GM15510 (cell line): ENCODE results near the gene FAM222B.

Experiments
- POLR2A ChIP-seq: IDR thresholded peaks from 3 replicates; pipeline ENCODE4 v1.6.1; 2011; ENCODE audit warnings: borderline replicate concordance; ENCODE audit not compliant: insufficient read length; ENCODE audit errors: extremely low read depth

The FAM222B gene

DNA sequence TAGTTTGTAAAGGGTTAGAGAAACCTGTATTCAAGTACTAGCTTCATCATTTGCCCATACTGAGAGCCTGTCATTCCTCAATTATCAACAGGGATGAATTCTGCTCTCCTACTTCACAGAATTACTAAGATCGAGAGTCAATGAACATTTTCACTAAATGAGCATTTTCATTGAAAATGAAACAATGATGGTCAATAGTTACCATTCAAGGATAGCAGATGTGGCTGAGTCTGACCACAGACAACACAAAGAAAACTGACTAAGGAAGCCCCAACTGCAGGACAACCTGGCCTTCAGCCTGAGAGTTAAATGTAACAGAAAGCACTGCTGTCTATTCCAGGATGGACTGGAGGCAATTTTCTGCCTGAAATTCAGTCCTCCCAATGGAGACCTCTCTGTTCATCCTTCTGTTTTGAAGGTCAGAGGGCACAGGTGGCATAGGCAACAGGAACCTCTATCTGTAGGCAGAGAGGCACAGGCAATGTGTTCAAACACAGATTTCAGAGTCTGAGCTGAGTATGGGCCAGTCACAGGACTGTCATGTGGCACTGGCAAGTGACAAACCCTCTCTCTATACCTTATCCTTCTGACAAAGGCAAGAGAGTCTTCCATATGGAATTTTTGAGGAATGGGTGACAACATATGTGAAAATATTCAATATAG lies 79.3 kb downstream of the FAM222B start:
- TF ChIP-seq POLR2A: no peak

DNA sequence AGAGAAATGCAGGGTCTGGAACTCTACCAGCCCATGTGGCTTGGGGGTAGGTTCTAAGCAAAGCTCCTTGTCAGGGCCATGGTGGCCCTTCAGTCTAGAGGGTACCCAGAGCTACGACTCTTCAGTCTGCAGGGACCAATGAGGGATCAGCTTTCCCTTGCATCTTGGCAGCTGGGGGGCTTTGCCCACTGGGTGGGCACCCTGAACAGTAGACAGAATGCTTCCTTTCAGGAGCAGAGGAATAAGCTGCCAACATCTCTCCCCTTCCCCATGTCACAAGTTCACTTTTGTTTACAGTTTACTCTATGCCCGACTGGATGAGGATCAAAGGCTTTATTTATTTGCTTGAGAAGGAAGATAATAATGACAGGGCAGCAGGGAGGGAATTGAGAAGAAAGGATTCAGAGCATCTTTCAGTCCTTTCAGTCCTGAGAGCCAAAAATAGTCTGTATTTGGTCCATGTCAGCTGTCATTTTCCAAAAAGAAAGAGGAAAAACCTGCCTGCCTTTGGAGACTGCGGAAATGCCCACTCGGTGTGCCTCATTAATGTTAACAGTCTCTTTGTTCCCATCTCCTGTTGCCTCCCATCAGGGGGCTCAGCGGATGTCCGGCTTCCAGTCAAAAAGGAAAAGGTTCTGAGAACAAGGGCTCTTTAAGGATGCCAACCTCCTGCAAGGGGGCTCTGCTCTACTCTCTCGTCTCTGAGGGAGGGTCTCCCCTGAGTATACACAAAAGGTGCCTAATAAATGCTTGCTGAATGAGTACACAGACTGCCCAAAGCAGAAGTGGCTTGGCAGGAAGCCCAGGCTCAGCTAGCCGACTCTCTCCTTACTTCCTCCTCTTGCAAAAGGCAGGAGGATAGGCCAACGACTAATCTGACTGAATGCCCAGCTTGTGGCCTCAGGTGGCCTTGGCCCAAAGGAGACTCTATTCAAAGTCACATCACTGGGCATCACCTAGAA lies 81.7 kb downstream of the FAM222B start:
- TF ChIP-seq POLR2A: no peak

DNA sequence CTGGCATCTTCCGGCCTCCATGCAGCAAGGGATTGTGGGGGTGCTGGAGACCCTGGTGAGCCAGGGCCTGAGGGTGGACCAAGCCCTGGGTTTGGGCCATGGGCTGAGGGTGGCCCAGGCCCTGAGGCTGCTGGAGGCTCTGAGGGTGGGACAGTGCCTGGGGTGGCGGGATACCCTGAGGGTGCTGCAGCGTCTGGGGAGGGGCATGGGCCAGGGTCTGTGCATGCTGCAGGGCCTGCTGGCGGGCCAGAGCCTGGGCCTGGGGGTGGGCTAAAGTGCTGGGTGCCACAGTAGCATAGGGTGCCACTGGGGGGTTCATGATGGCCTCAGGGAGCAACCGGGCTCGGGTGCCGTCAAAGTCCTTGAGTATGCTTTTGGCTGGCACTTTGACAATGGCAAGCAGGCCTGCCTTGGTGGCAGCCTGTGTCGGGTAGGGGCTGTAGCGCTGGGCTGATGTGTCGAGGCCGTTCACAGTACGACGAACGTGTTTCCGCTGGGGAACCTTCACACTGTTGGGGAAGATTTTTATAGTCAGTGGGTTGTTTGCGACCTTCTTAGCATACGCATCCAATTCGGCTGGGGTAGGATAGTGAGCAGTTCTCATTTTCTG lies 83.2 kb downstream of the FAM222B start:
- TF ChIP-seq POLR2A: no peak

DNA sequence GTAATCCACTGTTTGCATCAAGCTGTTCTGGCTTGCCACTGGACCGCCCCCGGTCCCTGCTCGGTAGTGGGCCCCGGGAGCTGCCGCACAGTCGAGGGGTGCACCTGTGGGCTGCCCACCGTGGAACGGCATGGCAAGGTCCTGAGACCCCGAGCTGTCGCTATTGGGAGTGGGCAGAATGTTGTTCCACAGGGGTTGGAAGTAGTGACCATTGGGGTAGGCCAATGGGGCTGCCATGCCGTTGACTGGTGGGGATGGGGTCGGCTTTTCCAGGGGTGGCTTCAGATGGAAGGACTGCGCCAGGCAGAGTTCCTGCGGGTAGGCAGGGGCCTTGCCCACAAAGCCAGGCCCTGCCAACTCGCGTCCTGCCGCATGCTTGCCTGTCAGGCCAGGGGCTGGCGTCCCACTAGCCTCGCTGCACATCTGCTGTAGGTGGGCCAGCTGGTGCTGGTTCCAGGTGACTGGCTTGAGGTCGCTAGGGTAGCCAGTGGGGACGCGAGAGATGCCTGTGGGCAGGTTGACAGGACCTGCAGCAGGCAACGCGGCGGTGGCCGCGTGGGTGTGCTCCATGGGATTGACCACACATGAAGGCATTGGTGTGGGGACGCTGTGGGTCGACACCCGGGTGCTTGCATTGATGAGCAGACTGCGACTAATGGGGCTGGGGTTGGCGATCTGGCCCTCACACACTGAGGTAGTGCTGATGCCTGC lies 84.0 kb downstream of the FAM222B start:
- no peak for TF ChIP-seq POLR2A

DNA sequence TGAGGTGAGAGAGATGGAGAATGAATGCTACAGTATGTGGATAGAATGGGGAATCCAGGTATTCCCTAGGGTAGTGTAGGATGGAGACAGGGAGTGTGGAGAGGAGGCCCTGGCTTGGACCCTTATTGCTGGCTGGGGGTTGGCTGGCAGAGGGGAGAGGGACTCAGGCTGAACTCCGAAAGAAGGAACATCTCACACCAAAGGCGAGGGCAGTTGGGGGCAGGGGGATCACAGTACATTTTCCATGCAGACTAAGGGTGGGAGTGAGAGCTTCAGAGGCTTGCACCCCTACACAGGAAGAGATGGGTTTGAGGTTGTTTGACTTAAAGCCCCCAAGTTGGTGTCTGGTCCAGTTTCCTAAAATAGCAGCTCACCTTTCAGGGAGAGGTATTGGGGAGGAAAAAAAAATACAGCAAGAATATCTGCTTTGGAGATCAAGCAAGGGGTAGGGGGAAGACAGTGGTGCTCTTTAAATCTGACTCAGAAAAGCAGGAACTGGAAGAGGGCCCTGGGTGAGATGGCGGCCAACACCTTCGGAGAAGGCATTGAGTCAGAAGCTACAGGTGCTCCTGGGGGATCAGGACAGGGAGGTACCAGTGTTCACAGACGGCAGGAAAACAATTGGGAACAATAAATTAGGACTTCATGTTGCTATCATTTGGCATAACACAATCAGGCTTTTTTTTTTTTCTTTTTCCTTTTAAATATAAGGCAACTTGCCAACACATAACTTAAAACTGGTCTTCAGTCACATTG lies 86.4 kb downstream of the FAM222B start:
- no peak for TF ChIP-seq POLR2A

DNA sequence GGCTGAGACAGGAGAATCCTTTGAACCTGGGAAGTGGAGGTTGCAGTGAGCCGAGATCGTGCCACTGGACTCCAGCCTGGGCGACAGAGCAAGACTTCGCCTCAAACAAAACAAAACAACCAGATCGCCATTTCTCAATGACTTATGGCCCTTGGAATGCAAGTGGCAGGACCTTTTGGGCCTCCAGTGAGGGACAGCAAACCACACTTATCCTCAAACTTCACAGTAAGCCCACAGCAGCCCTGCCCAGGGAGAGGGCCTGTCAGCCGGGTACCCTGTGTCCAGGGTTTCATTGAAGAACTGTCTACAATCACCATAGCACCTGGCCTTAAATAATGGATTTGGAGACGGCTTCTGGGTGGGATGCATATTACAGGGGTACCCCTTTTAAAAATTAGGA lies 87.1 kb downstream of the FAM222B start:
- no peak for TF ChIP-seq POLR2A

DNA sequence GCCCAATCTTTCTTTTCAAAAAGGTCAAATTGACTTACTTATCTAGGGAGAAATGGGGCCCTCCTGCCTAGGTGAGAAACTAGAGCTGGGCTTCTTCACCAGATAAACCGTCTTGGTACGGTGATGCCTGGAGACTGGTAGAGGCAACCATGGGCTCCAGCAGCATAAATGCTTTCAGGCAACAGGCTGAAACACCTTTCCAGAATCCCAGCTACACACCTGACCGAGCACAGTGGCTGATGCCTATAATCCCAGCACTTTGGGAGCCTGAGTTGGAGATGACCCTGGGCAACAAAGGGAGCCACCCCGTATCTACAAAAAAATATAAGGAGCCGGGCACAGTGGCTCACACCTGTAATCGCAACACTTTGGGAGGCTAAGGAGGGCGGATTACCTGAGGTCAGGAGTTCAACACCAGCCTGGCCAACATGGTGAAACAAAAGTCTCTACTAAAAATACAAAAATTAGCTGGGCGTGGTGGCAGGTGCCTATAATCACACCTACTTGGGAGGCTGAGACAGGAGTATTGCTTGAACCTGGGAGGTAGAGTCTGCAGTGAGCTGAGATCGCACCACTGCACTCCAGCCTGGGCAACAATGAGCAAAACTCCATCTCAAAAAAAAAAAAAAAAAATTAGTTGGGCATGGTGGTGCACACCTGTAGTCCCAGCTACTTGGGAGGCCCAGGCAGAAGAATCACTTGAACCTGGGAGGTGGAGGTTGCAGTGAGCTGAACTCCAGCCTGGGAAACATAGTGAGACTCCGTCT lies 90.8 kb downstream of the FAM222B start:
- TF ChIP-seq POLR2A: no peak

DNA sequence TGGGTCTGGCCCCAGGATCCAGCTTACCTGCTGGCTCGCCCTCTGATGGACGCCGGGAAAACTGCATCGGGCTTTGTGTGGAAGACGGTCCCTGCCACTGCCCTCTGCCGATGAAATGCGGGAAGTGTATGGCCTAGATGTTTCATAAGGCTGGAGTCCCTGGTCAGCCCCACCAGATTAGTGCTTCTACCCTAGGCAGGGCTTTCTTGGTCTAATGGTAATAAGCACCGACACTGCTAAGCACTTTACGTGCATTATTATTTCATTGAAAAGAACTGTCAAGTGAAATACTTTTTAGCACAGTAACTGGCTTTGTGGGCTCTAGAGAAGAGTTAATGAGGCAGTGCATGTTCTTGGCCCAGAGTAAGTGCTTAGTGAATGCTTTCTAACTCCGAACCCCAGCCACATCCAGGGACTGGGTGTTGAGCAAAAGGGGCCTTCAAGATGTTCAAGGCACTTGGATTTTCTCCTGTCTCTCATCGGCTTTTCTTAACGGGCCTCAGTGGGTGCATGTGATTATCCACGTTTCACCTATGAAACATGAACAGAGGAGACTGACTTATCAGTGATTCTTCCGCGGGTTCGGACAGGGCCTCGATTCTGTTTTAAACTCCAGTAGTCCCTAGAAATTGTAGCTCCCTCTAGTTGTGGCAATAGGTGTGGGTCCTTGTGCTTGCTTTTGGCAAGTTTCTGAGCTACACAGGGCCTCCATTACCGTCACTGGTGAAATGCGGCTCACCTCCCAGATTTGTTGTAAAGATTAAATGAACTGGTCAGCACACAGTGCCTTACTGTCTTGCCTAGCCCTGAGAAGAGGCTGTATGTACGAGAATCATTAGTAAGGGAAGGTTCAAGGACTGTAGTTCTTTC lies 92.2 kb downstream of the FAM222B start:
- TF ChIP-seq POLR2A: peak; percentile 29

DNA sequence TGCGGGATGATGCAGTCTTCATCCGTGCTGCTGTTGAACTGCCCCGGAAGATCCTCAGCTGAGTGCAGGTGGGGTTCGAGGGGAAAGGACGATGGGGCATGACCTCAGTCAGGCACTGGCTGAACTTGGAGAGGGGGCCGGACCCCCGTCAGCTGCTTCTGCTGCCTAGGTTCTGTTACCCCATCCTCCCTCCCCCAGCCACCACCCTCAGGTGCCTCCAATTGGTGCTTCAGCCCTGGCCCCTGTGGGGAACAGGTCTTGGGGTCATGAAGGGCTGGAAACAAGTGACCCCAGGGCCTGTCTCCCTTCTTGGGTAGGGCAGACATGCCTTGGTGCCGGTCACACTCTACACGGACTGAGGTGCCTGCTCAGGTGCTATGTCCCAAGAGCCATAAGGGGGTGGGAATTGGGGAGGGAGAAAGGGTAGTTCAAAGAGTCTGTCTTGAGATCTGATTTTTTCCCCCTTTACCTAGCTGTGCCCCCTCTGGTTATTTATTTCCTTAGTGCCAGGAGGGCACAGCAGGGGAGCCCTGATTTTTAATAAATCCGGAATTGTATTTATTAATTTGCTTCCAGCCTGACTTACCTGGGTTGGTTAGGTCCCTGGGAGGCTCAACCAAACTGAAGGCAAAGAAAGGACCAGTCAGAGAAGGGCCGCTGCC lies 92.9 kb downstream of the FAM222B start:
- no peak for TF ChIP-seq POLR2A

DNA sequence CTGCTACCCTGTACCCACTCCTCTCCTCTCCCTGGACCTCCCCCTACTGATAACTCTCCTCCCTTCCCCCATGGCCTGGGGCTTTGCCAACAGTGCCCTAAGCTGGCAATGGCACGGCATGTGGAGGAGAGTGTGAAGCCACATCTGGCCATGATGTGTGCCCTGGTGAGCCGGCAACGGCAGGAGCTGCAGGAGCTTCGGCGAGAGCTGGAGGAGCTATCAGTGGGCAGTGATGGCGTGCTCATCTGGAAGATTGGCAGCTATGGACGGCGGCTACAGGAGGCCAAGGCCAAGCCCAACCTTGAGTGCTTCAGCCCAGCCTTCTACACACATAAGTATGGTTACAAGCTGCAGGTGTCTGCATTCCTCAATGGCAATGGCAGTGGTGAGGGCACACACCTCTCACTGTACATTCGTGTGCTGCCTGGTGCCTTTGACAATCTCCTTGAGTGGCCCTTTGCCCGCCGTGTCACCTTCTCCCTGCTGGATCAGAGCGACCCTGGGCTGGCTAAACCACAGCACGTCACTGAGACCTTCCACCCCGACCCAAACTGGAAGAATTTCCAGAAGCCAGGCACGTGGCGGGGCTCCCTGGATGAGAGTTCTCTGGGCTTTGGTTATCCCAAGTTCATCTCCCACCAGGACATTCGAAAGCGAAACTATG lies 93.6 kb downstream of the FAM222B start:
- no peak for TF ChIP-seq POLR2A
